HepG2 (cell line): ENCODE data around the gene TAF6. TPM values are rescaled to one million over a fixed set of nuclear protein-coding genes. Genes with fewer than 3 reads are reported as not detected.

Experiments used
- ARHGAP35 ChIP-seq: sonication (generic); formaldehyde crosslinking; IDR thresholded peaks from 2 replicates; pipeline ENCODE4 v1.9.0; 2022; ENCODE audit warnings: mild to moderate bottlenecking, inconsistent platforms, moderate library complexity, missing genetic modification reagents, borderline replicate concordance
- CBFB ChIP-seq: sonication (generic); formaldehyde crosslinking; IDR thresholded peaks from 2 replicates; pipeline ENCODE4 v1.4.0; 2020; ENCODE audit warnings: missing genetic modification reagents
- HOXA3 ChIP-seq: sonication (generic); formaldehyde crosslinking; IDR thresholded peaks from 2 replicates; pipeline ENCODE4 v1.5.0; 2020; ENCODE audit warnings: missing genetic modification reagents
- KAT2B ChIP-seq: fragments of 150-350 bp; IDR thresholded peaks from 2 replicates; pipeline ENCODE4 v1.6.1; 2014; ENCODE audit warnings: low read depth, low read length, borderline replicate concordance
- RAD51 ChIP-seq: fragments of 450-650 bp; IDR thresholded peaks from 2 replicates; pipeline ENCODE4 v1.6.1; 2016; ENCODE audit warnings: borderline replicate concordance
- RFX3 ChIP-seq: IDR thresholded peaks from 2 replicates; pipeline ENCODE4 v1.6.1; 2016; ENCODE audit warnings: missing biosample characterization, missing genetic modification reagents
- RORA ChIP-seq: sonication (generic); formaldehyde crosslinking; IDR thresholded peaks from 2 replicates; pipeline ENCODE4 v1.5.0; 2020; ENCODE audit warnings: mild to moderate bottlenecking, missing genetic modification reagents, moderate library complexity
- SMAD9 ChIP-seq: sonication (generic); formaldehyde crosslinking; IDR thresholded peaks from 2 replicates; pipeline ENCODE4 v1.5.1; 2020; ENCODE audit warnings: mild to moderate bottlenecking, missing genetic modification reagents
- SP5 ChIP-seq: IDR thresholded peaks from 2 replicates; pipeline ENCODE4 v1.6.1; 2016; ENCODE audit warnings: low read depth, borderline replicate concordance
- TSC22D2 ChIP-seq: sonication (generic); formaldehyde crosslinking; IDR thresholded peaks from 2 replicates; pipeline ENCODE4 v1.5.1; 2020; ENCODE audit warnings: missing genetic modification reagents, mild to moderate bottlenecking, borderline replicate concordance
- WIZ ChIP-seq: sonication (generic); formaldehyde crosslinking; IDR thresholded peaks from 2 replicates; pipeline ENCODE4 v1.5.1; 2020; ENCODE audit warnings: mild to moderate bottlenecking, missing genetic modification reagents
- ZNF367 ChIP-seq: sonication (generic); formaldehyde crosslinking; IDR thresholded peaks from 2 replicates; pipeline ENCODE4 v1.4.0; 2020; ENCODE audit warnings: missing genetic modification reagents, borderline replicate concordance
- ZNF431 ChIP-seq: sonication (generic); formaldehyde crosslinking; IDR thresholded peaks from 2 replicates; pipeline ENCODE4 v1.9.0; 2022; ENCODE audit warnings: missing genetic modification reagents, low read depth, mild to moderate bottlenecking, borderline replicate concordance
- polyA plus RNA-seq, 8 experiments: library from polyadenylated mRNA; depleted of rRNA in 3 of 8; stranded (reverse) in 7 of 8; unstranded in 1 of 8; fragments of >200 nt; fragmentation: Illumina TruSeq in 4 of 8; extraction: Trizol in 4 of 8; gene quantifications; 2 replicates each; pipeline versions ENCODE4 v1.2.1 to v1.2.3, GENCODE V29; 2011 to 2016; ENCODE audit warnings: low read depth in 4 of 8, missing spikeins in 1 of 8, mixed read lengths in 1 of 8; ENCODE audit not compliant: insufficient read depth in 1 of 8
- total RNA-seq, 5 experiments: library from RNA; depleted of rRNA; stranded (reverse); fragments of >200 nt; fragmentation: Illumina TruSeq; extraction: Trizol; gene quantifications; 2 replicates each; pipeline ENCODE4 v1.2.3, GENCODE V29; 2016; ENCODE audit warnings: low read depth in 1 of 5
- TF ChIP-seq, protein P1 (sequence below): sonication (generic); formaldehyde crosslinking; IDR thresholded peaks from 2 replicates; pipeline ENCODE4 v1.5.0; 2020; ENCODE audit warnings: mild to moderate bottlenecking, missing genetic modification reagents, borderline replicate concordance
- TF ChIP-seq, protein P2 (sequence below): IDR thresholded peaks from 2 replicates; pipeline ENCODE4 v1.6.1; 2012; ENCODE audit warnings: low read depth, low read length, improper control_type of control experiment
- TF ChIP-seq, protein P3 (sequence below): fragments of 450-650 bp; IDR thresholded peaks from 2 replicates; pipeline ENCODE4 v1.6.1; 2017; ENCODE audit warnings: mild to moderate bottlenecking
- TF ChIP-seq, protein P4 (sequence below): sonication (generic); formaldehyde crosslinking; conservative IDR thresholded peaks from 2 replicates; pipeline ENCODE4 v1.4.0; 2020; ENCODE audit warnings: missing genetic modification reagents
- TF ChIP-seq, protein P5 (sequence below): IDR thresholded peaks from 2 replicates; pipeline ENCODE4 v1.6.1; 2016; ENCODE audit warnings: low read depth, borderline replicate concordance
- TF ChIP-seq, protein P6 (sequence below): sonication (generic); formaldehyde crosslinking; IDR thresholded peaks from 2 replicates; pipeline ENCODE4 v1.4.0; 2020; ENCODE audit warnings: mild to moderate bottlenecking, low read depth, missing genetic modification reagents

The TAF6 gene
- total and polyA plus RNA-seq, 2 of the 13 experiments (the other 11 are each of a cell fraction or from before 2014, with no cell fraction given): 12.9 to 18.8 TPM

DNA sequence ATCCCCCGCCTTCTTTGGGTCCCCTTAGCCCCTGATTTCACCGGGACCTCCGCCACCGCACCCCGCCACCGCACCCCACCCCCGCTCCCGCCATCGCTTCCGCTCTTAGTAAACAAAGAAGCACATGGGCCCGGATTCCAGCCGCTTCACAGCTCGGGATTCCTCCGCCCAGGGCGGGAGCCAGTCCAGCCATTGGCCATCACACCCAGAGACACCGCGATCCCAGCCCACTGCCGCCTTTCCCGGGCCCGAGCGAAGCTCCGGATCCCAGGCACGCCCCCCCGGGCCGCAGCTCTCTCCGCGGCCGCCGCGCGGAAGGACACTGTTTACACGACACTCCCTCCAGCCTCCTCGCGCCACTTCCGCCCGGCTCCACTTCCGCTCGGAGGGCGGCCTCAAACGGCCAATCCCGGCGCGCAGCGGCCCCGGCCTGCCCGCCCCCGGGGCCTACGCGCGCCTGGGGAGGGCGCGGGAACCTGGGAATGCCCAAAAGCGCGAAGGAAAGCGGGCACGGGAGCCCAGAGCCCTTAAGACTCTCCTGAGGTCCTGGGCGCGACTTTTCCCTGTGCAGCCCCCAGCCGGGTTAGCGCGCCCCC, 18.6 kb downstream of the TAF6 start (continued):
- TF ChIP-seq, protein P1, sequence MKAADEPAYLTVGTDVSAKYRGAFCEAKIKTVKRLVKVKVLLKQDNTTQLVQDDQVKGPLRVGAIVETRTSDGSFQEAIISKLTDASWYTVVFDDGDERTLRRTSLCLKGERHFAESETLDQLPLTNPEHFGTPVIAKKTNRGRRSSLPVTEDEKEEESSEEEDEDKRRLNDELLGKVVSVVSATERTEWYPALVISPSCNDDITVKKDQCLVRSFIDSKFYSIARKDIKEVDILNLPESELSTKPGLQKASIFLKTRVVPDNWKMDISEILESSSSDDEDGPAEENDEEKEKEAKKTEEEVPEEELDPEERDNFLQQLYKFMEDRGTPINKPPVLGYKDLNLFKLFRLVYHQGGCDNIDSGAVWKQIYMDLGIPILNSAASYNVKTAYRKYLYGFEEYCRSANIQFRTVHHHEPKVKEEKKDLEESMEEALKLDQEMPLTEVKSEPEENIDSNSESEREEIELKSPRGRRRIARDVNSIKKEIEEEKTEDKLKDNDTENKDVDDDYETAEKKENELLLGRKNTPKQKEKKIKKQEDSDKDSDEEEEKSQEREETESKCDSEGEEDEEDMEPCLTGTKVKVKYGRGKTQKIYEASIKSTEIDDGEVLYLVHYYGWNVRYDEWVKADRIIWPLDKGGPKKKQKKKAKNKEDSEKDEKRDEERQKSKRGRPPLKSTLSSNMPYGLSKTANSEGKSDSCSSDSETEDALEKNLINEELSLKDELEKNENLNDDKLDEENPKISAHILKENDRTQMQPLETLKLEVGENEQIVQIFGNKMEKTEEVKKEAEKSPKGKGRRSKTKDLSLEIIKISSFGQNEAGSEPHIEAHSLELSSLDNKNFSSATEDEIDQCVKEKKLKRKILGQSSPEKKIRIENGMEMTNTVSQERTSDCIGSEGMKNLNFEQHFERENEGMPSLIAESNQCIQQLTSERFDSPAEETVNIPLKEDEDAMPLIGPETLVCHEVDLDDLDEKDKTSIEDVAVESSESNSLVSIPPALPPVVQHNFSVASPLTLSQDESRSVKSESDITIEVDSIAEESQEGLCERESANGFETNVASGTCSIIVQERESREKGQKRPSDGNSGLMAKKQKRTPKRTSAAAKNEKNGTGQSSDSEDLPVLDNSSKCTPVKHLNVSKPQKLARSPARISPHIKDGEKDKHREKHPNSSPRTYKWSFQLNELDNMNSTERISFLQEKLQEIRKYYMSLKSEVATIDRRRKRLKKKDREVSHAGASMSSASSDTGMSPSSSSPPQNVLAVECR: peak; percentile 96
- TF ChIP-seq KAT2B (no peak), RFX3 (CRISPR knock-in tag) (no peak), ARHGAP35 (CRISPR knock-in tag) (no peak), ZNF431 (CRISPR knock-in tag) (0 out of 2 replicates have a peak, but pooled peaks have one; percentile 68), ZNF367 (CRISPR knock-in tag) (no peak), RORA (CRISPR knock-in tag) (no peak), HOXA3 (CRISPR knock-in tag) (peak; percentile 89), RAD51 (no peak), SMAD9 (no peak), CBFB (CRISPR knock-in tag) (peak; percentile 88), SP5 (CRISPR knock-in tag) (peak; percentile 69), TSC22D2 (peak; percentile 52; the same call in 1 of the 2 replicates), WIZ (CRISPR knock-in tag) (0 out of 2 replicates have a peak, but pooled peaks have one; percentile 60)
- TF ChIP-seq, protein P2, sequence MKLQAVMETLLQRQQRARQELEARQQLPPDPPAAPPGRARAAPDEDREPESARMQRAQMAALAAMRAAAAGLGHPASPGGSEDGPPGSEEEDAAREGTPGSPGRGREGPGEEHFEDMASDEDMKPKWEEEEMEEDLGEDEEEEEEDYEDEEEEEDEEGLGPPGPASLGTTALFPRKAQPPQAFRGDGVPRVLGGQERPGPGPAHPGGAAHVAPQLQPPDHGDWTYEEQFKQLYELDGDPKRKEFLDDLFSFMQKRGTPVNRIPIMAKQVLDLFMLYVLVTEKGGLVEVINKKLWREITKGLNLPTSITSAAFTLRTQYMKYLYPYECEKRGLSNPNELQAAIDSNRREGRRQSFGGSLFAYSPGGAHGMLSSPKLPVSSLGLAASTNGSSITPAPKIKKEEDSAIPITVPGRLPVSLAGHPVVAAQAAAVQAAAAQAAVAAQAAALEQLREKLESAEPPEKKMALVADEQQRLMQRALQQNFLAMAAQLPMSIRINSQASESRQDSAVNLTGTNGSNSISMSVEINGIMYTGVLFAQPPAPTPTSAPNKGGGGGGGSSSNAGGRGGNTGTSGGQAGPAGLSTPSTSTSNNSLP: 0 out of 2 replicates have a peak, but pooled peaks have one; percentile 17
- TF ChIP-seq, protein P3, sequence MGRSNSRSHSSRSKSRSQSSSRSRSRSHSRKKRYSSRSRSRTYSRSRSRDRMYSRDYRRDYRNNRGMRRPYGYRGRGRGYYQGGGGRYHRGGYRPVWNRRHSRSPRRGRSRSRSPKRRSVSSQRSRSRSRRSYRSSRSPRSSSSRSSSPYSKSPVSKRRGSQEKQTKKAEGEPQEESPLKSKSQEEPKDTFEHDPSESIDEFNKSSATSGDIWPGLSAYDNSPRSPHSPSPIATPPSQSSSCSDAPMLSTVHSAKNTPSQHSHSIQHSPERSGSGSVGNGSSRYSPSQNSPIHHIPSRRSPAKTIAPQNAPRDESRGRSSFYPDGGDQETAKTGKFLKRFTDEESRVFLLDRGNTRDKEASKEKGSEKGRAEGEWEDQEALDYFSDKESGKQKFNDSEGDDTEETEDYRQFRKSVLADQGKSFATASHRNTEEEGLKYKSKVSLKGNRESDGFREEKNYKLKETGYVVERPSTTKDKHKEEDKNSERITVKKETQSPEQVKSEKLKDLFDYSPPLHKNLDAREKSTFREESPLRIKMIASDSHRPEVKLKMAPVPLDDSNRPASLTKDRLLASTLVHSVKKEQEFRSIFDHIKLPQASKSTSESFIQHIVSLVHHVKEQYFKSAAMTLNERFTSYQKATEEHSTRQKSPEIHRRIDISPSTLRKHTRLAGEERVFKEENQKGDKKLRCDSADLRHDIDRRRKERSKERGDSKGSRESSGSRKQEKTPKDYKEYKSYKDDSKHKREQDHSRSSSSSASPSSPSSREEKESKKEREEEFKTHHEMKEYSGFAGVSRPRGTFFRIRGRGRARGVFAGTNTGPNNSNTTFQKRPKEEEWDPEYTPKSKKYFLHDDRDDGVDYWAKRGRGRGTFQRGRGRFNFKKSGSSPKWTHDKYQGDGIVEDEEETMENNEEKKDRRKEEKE: no peak
- TF ChIP-seq, protein P4, sequence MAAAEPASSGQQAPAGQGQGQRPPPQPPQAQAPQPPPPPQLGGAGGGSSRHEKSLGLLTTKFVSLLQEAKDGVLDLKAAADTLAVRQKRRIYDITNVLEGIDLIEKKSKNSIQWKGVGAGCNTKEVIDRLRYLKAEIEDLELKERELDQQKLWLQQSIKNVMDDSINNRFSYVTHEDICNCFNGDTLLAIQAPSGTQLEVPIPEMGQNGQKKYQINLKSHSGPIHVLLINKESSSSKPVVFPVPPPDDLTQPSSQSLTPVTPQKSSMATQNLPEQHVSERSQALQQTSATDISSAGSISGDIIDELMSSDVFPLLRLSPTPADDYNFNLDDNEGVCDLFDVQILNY (CRISPR knock-in tag): peak; percentile 91
- TF ChIP-seq, protein P5, sequence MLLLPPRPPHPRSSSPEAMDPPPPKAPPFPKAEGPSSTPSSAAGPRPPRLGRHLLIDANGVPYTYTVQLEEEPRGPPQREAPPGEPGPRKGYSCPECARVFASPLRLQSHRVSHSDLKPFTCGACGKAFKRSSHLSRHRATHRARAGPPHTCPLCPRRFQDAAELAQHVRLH: 0 out of 2 replicates have a peak, but pooled peaks have one; percentile 59
- TF ChIP-seq, protein P6, sequence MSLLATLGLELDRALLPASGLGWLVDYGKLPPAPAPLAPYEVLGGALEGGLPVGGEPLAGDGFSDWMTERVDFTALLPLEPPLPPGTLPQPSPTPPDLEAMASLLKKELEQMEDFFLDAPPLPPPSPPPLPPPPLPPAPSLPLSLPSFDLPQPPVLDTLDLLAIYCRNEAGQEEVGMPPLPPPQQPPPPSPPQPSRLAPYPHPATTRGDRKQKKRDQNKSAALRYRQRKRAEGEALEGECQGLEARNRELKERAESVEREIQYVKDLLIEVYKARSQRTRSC: 0 out of 2 replicates have a peak, but pooled peaks have one; percentile 68
